ENCODE measurements around the gene CDCA8.
"Not testable (repeated sequence)": the region's sequence is repeated elsewhere in the genome, so short reads cannot be mapped to it uniquely, and the experiment has no call there.

Gene CDCA8

DNA sequence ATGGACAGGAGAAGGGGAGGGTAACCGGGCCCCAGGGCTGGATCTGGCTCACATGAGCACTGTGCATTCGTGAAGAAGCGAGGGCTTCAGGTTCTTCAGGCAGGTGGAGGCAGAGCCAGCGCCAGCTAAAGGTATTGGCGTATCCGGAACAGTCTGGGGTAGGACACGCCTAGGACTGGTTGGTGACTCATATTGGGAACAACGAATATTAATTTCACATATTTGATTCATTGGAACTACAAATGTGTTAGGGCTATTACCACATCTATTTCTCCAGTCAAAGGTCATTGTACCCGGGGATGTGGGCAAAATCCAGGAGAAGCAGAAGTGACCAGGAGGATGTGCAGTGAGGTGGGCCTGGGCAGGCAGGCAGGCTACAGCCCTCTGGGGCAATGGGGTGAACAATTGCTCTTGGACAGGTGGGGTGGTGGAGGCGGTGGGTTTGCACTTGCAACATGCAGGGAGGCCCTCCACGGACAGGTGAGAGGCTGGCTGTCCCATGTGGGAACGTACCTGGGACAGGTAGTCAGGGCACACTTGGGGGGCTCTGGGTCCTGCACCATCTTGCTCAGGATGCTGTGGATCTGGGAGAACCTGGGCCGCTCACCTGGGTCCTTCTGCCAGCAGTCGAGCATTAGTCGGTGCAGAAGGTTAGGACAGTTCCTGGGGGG, 26.7 kb downstream of the CDCA8 start:
- DNase-seq, result no peak

DNA sequence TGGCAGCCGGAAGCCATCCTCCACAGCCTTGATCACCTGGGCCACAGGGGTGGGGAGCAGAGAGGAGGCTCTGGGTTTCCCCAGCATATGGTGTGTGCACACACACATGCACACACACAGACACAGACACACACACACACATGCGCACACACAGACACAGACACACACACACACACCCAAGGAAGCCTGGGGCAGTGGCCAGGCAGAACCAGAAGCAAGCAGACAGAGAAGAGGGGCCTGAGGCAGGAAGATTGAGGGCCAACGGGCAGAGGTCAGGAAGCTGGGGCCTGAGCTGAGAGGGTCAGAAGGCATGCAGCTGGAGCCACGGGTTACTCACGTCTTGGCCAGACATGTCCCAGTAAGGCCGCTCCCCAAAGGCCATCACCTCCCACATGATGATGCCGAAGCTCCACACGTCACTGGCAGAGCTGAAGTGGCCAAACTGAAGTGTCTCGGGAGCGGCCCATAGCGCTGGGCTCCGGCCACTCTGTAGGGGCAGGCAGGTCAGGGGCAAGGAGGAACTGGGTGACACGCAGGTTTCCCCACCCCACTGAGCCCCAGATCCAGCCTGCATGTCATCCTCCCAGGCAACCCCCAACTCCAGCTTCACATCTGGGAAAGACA, 27.4 kb downstream of the CDCA8 start:
- no peak for DNase-seq

DNA sequence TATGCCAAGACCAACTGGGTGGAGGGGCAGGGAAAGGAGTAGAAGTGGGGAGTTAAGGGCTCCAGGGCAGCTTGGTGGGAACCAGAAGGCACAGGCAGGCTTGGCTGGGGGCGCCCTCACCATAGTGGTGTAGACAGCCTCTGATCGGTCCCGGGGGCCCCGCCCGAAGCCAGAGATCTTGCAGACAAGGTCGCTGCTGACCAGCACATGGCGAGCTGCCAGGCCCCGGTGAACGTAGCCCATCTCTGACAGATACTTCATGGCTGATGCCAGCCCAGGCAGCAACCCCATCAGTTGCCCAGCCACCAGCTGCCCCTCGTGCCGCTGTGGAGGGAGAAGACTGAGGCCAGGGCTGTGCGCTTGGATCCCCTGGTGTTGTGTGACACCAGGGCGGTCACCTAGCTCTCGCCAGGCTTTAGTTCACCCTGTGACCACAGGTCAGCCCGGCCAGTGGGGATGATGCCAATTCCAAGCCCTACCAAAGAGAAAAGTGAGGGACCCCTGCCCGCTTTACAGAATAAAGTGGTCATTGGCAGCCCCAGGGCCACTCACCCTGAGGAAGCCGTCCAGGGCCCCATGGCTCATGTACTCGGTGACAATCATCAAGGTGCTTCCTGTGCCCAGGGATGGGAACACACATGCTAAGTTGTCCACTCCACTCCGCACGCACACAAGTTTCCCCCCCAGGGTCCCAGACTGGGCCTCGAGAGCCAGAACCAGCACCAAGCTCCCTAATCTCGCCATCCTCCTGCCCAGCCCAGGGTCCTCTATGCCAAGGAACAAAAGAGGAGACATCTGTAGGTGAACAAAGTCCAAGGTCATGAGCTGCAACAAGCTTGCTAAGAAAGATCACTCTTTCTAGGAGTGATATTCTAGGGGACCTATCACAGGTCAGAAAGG, 28.2 kb downstream of the CDCA8 start:
- no peak for DNase-seq

DNA sequence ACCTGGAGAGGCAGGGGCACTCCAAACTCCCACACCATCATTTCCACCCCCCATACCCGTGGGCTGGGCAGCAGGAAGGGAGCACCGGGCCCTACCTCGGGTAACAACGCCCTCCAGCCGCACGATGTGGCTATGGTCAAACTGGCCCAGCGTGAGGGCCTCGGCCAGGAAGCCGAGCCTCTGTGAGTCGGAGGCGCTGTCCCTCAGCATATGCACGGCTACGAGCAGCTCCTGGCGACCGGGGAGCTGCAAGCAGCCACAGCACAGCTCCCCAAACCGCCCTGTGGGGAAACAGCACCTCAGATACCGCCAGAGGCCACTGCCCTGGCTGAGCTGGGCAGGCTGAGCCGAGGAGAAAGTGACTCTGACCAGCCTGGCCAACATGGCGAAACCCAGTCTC, 29.2 kb downstream of the CDCA8 start:
- no peak for DNase-seq

DNA sequence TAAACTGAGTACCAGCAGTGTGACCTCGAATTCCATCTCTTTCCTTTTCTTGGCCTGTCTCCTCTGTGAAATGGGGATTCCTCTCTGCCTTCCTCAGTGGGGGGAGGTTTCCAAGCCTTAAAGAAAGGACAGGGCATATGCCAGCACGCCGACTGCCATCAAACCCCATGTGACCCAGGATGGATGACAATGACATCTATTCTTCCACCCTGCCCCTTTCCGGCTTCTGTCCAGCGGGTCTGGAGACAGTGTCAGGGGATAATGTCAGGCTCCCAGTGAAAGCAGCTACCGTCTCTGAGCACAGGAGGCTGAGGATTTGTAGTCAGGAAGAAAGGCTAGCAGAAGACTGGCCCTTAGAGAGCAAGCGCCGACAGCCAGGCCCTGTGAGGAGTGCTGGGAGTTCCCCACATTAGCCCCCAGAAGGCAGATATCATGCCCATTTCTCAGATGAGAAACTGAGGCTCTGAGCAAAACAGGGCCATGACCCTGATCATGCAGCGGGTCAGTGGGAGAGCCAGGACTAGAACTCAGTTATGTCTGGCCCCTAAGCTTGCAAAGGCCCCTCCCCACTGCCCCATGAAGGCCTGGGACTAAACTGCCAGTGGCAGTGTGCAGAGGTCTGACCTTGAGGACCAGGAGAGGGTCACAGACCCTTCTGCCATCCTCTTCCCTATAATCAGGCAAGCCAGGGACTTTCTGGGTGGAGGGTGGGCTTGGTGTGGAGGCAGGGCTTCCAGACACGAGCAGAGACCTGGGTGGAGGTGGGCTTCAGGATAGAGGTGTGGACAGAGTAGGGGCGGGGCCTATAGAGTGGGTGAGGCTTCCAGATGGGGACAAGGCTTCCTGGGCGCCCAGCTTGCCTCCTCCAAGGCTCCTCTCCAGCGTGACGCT, 30.1 kb downstream of the CDCA8 start:
- DNase-seq, result no peak

DNA sequence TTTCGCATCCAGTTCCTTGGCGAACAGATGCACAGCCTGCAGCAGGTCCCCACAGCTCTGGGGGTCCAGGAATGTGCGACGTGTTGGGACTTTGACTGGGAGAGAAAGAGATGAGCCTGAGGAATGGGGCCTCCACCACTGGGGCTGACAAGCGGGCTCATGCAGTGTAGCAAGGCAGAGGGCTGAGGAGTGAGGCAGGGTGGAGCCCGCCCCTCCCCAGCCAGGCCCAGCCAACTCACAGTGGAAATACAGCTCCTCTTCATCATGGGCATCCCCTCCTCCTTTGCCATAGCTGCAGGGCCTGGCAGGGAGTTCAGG, 30.7 kb downstream of the CDCA8 start:
- DNase-seq, result no peak

DNA sequence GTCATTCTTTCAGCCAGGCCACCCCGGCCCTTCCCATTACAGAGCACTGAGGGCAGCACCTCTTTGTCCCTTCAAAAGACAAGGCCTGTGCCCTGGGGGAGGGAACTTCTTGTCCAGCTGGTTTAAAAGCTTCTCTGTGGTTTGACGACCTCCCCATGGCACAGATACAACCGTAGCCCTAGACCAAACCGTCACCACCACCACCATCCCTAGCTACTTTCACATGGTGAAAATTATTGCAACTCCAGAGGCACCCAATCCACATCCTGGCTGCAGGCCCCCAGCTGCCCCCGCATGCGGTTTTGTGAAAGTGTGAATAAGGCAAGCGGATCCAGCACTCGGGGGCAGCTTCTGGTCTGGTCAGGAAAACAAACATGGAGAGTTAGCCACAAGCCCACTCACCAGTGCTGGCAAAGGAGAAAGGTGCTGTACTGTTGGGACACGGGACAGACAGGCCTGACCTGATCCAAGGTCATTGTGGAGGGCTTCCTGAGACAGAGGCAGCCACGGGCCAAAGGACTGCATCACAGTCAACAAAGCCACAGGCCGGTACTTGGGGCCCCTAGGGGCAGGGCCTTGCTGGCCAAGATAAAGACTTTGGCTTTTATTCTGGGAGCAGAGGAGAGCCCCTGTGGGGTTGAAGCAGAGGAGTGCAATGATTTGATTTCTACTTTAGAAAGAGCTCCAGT, 31.2 kb downstream of the CDCA8 start:
- no peak for DNase-seq

DNA sequence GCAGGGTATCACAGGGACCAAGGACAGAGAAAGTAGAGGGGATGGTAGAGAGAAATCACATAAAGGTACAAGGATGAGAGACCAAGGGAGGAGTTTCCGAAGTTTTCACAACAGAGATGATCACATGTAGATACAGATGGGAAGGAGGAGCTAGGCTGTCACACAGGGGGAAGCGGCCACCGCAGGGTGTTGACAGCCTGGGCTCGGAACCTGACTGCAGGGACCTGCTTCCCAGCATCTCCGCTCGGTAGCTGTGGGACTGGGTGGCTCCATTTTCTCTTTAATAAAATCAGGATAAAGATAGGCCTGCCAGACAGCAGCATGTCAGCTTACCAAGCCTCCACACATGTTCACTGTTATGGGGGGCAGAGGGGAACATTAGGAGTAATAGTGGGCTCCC, 32.3 kb downstream of the CDCA8 start:
- DNase-seq, result no peak

DNA sequence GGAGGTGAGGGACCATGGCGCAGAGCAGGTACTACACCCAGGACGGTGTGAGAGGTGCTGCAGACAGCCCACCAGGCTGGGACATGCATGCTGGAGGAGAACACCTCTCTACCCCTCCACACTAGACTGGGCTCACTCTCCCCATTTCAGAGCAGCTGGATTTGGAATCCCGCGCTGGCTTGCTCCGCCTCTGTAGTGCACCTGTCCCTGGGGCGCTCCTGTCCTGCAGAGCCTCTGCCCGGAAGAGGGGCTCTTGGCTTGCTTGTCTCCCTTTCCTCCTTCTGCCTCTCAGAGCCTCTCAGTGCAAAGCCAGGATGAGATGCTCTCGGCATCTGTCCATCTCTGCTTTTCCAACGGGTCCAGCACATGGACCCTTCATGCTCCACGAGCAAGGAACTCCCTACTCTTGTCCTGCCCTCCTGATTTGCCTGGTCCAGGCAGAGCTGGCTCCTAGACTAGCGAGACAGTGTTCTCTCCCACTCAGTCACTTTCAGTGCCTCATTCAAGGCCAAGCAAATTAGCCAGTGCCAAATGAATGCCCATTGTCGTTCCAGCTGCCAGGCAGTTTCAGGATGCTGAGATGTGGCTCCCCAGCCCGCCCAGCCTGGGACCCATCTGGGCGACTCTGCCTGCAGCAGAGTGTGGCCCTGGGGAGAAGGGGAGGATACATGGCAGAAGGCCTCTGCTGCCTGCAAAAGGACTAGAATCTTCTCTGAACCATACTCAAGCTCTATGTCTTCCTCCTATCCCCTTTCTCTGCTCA, 33.7 kb downstream of the CDCA8 start:
- DNase-seq, result no peak

DNA sequence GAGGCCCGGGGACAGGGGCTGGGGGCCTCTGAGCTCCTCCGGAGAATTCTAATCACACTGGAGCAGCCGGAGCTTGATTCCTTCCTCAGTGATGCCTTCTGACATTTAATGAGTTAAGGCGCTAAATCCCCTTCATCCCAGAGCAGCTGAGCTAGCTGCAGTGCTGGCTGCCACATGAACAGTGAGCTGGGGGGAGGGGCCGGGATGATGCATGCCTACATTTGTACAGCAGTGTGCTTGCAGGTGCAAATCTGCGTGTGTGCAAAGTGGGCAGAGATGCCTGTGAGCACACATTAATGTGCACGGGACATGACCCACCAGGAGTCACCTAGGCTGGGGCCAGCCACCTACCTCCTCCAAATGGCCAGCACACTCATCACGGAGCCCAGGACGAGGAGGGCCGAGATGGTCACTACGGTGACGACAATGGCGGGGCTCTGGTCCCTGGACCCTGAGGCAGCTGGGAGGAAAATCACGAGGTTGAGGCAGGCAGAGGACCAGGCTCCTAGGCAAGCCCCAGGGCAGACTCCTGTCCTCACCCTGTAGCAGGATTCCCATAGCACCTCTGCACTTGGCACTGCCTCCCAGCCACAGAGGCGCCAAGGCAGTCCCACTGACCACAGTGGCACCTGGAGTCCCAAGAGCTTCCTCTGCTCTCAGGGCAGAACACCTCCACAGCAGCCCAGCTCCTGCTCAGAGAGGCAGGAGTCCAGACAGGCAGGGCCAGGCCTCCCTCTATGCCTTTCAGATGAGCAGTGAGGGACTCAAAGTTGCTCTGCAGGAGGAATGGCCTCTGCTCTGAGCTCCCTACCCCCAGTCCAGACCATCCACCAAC, 34.7 kb downstream of the CDCA8 start:
- DNase-seq, result no peak

DNA sequence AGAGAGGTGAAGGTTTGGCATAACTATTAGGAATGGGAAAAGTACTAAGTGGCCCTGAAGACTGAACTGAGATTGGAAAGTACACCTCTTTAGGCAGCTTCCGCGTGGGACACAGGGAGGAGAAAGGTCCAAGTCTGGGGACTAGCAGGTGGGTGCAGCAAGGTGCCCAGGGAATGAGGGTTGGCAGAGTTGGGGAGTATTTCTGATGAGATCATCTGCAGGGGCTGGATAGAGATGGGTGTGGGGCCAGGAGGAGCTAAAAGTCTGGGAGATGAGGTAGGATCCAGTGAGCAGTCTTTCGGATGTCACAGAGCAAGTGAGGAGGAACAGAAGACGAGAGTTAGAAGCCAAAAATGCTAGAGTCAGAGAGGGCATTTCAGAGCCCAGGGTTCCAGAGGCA, 36.1 kb downstream of the CDCA8 start:
- no peak for DNase-seq

DNA sequence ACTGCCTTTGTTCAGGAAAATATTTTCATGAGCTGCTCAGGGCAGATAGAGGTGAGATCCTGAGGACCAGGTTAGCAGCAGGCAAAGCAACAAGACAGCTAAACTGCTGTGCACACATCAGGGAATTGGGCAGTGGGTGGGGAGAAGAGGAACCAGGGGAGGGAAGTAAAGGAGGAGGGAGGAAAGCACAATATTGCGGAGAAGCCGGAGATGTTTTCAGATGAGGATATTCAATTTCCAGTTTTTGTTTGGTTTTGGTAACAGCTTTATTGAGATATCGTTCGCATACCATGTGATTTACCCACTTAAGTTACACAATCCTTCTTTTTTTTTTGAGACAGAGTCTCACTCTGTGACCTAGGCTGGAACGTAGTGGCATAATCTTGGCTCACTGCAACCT, 38.1 kb downstream of the CDCA8 start:
- DNase-seq, result no peak

DNA sequence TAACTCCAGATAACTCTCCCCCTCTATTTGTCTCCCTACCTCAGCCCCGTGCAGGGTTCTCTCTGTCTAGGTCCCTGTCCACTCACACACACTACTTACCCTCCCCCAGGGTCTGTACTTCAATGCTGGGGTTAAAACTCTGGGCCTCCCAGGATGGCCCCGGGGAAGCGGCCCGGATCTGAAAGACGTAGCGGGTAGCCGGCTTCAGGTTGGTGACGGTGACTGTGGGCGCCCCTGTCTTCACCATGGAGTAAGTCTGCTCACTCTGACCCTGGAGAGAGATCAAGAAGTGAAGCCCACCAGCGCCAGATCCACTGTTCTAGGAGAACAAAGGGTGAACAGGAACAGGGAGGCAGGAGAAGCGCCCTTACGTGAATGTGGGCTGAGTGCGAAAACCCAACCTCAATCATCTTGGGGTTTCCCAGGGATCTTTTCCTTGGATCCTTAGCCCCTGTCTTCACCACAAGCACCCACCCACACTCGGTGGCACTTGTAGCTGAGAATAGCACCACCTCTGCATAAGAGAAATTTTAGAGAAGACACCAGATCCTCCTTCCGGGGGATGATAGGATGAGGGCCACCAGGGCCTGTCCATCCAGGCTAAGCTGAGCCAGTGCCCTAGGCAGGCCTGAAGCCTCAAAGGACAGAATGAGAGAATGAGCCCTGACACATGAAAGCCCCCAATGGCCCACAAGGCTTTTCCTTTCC, 39.1 kb downstream of the CDCA8 start:
- DNase-seq, result no peak

DNA sequence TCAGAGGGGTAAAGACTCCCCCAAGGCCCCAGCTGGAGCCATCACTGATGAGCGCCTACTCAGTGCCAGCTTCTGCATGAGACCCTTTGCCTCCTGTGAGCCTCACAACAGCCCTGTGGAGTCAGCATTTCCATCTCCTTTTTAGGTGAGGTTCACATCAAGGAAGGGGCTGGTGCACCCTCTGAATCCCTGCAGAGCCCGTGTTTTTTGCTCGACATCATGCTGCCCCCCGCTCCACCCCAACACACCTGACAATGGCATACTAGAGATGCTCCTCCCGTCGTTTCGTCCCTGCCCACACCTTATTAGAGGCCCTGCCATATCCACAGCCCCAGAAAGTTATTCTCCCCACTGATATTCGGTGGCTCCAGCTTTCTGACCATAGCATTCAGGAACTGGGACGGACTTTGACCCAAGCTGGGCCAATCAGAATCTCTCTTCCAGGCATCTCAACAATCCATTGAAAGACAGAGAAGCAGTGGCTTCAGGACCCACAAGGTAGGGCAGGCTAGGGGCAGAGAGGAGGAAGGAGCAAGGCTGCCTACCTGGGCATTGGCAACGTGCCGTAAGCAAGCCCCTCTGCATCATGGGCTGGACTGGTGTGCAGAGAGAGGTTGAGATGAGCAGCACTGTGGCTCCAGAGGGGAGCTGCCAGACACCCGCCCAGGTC, 39.9 kb downstream of the CDCA8 start:
- DNase-seq, result no peak

DNA sequence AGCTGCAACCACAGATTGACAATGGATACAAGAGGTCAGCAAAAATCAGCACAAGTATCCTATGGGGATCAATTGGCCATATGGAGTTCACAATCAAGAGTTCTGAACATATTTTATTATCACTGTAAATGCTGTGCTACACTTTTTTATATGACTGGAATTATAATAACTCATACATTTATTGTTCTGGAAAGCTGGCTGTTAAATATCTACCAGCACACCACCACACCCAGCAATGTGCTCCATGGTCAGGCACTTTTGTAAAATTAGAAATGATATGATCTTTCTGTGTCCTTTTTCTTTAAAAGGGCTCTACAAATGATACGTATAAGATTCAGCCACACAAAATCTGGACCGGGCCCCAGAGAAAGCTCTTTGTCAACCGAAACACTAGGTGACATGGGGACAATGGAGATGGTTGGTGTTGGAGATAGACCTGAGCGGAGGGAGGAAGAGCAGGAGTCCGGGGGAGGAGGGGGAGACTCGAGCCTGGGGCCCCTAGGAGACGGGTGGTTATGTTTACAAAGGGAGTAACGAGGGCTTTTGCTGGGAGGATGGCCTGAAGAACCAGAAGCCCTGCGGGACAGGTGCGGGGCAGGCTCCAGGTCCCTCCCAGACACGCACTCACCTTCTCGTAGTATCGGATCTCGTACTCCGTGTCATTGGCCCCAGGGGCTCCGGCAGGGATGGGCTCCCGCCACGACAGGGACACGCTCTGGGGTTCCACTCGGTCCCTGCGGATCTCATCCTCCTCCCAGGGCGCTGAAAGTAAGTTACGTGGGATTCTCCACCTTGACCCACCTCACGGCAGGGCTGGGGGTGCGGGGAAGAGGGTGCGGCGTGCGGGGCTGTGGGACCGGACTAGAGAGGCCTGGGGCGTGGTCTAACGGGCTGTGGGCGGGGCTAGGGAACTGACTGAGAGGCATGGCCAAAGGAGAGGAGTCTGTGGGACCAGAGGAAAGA, 42.6 kb downstream of the CDCA8 start:
- DNase-seq, result no peak

DNA sequence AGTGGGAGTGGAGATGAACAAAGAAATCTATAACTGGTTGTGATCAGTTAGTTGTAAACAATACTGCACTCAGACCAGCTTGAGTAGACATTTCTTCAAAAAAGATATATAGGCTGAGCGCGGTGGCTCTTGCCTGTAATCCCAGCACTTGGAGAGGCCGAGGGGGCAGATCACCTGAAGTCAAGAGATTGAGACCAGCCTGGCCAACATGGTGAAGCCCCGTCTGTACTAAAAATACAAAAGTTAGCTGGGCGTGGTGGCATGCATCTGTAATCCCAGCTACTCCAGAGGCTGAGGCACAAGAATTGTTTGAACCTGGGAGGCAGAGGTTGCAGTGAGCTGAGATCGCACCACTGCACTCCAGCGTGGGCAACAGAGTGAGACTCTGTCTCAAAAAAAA, 45.7 kb downstream of the CDCA8 start:
- DNase-seq, result not testable (repeated sequence)

DNA sequence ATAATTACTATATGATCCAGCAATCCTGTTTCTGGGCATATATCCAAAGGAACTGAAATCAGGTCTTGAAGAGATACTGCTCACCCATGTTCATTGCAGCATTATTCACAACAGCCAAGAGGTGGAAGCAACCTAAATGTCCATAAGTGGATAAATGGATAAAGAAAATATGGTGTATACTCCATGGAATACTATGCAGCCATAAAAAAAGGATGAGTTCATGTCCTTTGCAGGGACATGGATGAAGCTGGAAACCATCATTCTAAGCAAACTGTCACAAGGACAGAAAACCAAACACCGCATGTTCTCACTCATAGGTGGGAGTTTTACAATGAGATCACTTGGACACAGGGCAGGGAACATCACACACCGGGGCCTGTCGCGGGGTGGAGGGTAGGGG, 46.3 kb downstream of the CDCA8 start:
- DNase-seq, result not testable (repeated sequence)

DNA sequence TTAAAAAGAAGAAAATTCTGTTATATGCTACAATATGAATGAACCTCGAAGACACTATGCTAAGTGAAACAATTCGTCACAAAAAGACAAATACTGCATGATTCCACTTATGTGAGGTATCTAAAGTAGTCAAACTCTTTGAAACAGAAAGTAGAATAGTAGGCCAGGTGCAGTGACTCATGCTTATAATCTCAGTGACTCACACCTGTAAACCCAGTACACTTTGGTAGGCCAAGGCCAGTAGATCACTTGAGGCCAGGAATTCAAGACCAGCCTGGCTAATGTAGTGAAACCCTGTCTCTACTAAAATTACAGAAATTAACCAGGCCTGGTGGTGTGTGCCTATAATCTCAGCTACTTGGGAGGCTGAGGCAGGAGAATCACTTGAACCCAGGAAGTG, 46.9 kb downstream of the CDCA8 start:
- no peak for DNase-seq
